Smooth muscle cell of the coronary artery (primary cell): ENCODE results near the gene IFI27L1. TPM values are rescaled to one million over a fixed set of nuclear protein-coding genes. Genes with fewer than 3 reads are reported as not detected.

Source experiments
- total RNA-seq: library from RNA; depleted of rRNA; stranded (reverse); fragments of >200 nt; gene quantifications from 2 replicates; pipeline ENCODE4 v1.2.3, GENCODE V29; 2014; ENCODE audit warnings: low replicate concordance

IFI27L1 gene, protein sequence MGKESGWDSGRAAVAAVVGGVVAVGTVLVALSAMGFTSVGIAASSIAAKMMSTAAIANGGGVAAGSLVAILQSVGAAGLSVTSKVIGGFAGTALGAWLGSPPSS
- total RNA-seq, result 17.4 and 40.3 TPM in 2 replicates

DNA sequence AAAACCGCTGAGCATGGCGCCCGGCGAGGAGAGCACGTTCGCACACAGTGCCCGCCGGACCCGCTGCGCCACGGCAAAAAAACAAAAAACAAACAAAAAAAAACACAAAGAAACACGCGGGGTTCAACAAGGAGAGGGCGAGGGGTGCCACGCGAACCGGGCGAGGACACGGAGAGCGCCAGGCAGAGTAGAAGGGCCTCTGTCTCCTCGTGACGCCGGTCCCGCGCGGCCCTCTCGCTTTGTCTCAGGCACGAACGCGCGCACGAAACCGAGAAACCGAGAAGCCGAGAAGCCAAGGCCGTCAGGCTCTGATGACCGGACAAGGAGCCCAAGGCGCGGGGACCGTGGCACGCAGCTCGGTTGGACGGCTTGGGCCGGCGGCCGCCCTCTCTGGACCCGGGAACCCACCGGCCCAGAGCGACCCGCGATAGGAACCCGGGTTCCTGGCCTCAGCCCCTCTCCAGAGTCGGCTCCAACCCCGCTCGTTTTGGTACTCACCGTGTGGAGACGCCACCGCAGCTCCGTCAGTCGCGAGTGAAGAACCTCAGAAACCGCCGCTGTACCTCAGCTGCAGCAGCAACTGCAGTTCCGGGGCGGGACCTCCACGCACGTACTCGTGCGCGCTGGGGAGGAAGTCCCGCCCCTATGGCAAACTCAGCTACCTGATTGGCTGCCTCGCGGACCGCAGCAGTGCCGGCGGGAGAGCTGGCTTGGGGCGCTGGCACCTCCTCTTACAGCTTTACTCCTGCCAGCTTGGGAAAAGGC, at the start of gene IFI27L1, which contains the start of gene DDX24:
IFI27L1 (plus strand) TSS at position 690 of the 765 bp plus-strand sequence. CDS start 15,628 bp downstream, outside the sequence.
DDX24 (minus strand) TSS at position 582 of the 765 bp plus-strand sequence. CDS start 1,460 bp downstream, outside the sequence.

DNA sequence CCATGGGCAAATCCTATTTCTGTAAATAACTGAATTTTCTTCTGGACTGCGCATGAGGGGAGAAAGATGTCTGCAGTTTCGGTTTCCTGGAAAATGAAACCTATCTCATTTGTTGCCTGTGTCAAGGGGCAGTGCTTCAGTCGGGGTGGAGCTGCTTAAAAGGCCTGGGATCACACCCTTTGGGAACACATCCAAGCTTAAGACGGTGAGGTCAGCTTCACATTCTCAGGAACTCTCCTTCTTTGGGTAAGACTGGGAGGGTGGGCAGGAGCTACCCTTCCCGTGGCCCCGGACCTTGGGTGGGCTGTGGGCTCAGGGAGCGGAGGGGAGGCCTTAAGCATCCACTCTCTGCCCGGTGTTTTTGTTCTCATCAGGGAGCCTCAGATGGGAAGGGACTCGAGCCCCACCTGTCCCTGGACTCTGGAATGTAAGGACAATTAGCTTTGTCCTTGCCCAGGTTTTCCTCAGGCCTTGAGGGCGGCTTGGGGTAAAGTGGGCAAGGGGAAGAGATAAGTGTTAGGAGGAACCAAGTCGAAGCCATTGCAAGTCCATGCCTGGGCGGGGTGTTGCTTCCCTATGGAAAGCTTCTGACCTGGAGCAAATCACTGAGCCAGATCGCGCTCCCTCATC, 29.6 kb downstream of the IFI27L1 start, which contains the start of gene IFI27:
IFI27 (plus strand) TSS at position 185 of the 630 bp plus-strand sequence.

DNA sequence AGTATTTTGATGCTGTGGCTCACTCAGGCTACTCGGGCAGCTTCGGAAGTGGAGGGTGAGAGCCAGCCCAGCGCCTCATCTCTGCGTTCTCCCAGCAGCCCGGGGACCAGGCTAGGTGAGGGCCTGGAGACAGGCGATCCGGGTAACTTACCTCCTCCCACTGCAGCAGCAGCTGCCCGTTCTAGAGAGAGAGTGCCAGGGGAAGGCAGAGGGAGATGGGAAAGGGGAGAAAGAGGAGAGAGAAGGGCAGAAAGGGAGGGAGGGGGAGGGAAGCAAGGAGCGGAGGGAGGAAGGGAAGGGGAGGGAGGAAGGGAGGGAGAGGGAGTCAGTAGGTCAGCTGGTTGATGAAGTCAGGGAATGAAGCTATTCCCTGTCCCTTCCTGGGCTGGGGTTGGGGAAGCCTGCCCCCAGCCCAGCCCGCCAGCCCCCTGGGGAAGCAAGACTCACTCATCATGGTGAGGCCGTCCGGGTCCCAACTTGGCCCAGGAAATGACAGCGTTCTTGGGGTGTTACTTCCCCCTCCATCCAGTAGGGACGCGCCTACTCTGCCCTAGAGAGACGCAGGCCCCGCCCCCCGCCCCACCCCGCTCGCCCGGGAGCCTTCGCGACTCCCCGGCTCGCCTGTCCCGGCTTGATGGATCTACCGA, 48.1 kb downstream of the IFI27L1 start, which contains the start of gene IFI27L2:
IFI27L2 (minus strand) TSS at position 494 of the 647 bp plus-strand sequence; CDS start at position 454, 40 bp downstream.

Other genes with a start within 250 kb of the IFI27L1 start
- not detected in 2 replicates for gene FAM181A, start 154.0 kb upstream of the IFI27L1 start, total RNA-seq
- gene ASB2, start 104.7 kb upstream of the IFI27L1 start, total RNA-seq, result 0.23 and 0.35 TPM in 2 replicates
- not detected in 2 replicates for gene CCDC197, start 84.0 kb upstream of the IFI27L1 start, total RNA-seq
- gene OTUB2, start 55.0 kb upstream of the IFI27L1 start, total RNA-seq, result 1.3 and 1.5 TPM in 2 replicates
- 97.5 and 98.4 TPM in 2 replicates for gene DDX24, start 108 bp upstream of the IFI27L1 start, total RNA-seq
- gene IFI27, start 29.4 kb downstream of the IFI27L1 start, total RNA-seq, result 30.8 and 34.5 TPM in 2 replicates
- gene IFI27L2, start 48.3 kb downstream of the IFI27L1 start, total RNA-seq, result 184 and 406 TPM in 2 replicates
- gene PPP4R4, start 93.0 kb downstream of the IFI27L1 start, total RNA-seq, result 1.8 and 10.4 TPM in 2 replicates
- gene SERPINA10, start 212.0 kb downstream of the IFI27L1 start, total RNA-seq, result not detected in 2 replicates
- gene SERPINA6, start 242.0 kb downstream of the IFI27L1 start, total RNA-seq, result not detected in 2 replicates